ENCODE results near the gene RRP1B. TPM values are rescaled to one million over a fixed set of nuclear protein-coding genes. Genes with fewer than 3 reads are reported as not detected.

The RRP1B gene
- total RNA-seq, 6 experiments from 2014 or later, result 8.0 to 17.0 (median 9.8) TPM

GRCh38 chr21:43618940-43619339 lies 40.4 kb upstream of the RRP1B start:
- Histone ChIP-seq H3K27ac (no peak overlapping the region), H3K4me3 (no peak overlapping the region), H3K9me3 (no peaks in the 10 kb centered on the region), H3K27me3 (no peaks in the 10 kb centered on the region), H3K36me3 (no peaks in the 10 kb centered on the region), H3K4me1 (no peaks in the 10 kb centered on the region)
- 96% methylated on average over 3 of the region's 4 CpGs for whole genome bisulfite sequencing (ENCODE audit: insufficient coverage, low coverage, low lambda C conversion rate, missing lambda C conversion rate)
- intact Hi-C loops (cut with DNase I), result no loop called here
- DNase-seq (no peak), ATAC-seq (no peak)
- no peak for TF ChIP-seq POLR2A (IDR thresholded peaks at IDR 0.05)
- no peak for TF ChIP-seq CTCF (IDR thresholded peaks at IDR 0.05)

GRCh38 chr21:43619344-43619743 lies 40.0 kb upstream of the RRP1B start:
- Histone ChIP-seq H3K4me1 (no peaks in the 10 kb centered on the region), H3K9me3 (no peaks in the 10 kb centered on the region), H3K36me3 (no peaks in the 10 kb centered on the region), H3K27me3 (no peaks in the 10 kb centered on the region), H3K27ac (no peak overlapping the region), H3K4me3 (no peak overlapping the region)
- TF ChIP-seq POLR2A (IDR thresholded peaks at IDR 0.05) (no peak), CTCF (IDR thresholded peaks at IDR 0.05) (no peak)
- intact Hi-C loops (cut with DNase I), result no loop called here
- 89% methylated on average over 3 of the region's 4 CpGs for WGBS (ENCODE audit: insufficient coverage, low coverage, low lambda C conversion rate, missing lambda C conversion rate)
- ATAC-seq (no peak), DNase-seq (no peak)

GRCh38 chr21:43619856-43620255 lies 39.5 kb upstream of the RRP1B start:
- Histone ChIP-seq H3K4me1 (no peaks in the 10 kb centered on the region), H3K36me3 (no peaks in the 10 kb centered on the region), H3K27me3 (no peaks in the 10 kb centered on the region), H3K4me3 (no peak overlapping the region), H3K27ac (no peak overlapping the region), H3K9me3 (no peaks in the 10 kb centered on the region)
- intact Hi-C loops (cut with DNase I), result no loop called here
- DNase-seq (no peak), ATAC-seq (no peak)
- TF ChIP-seq CTCF (IDR thresholded peaks at IDR 0.05), result peak in 2 of 4 donors; percentile 9 to 12
- no peak for TF ChIP-seq POLR2A (IDR thresholded peaks at IDR 0.05)
- WGBS (ENCODE audit: insufficient coverage, low coverage, low lambda C conversion rate, missing lambda C conversion rate), result 79% methylated on average over 4 of the region's 4 CpGs

GRCh38 chr21:43622796-43623195 lies 36.6 kb upstream of the RRP1B start:
- no peaks in the 10 kb centered on the region for H3K27me3 ChIP-seq
- no peaks in the 10 kb centered on the region for H3K4me1 ChIP-seq
- DNase-seq, result no peak
- H3K36me3 ChIP-seq, result no peaks in the 10 kb centered on the region
- intact Hi-C loops (cut with DNase I), result no loop called here
- no peak for ATAC-seq
- no peak for TF ChIP-seq CTCF (IDR thresholded peaks at IDR 0.05)
- TF ChIP-seq POLR2A (IDR thresholded peaks at IDR 0.05), result no peak
- WGBS (ENCODE audit: insufficient coverage, low coverage, low lambda C conversion rate, missing lambda C conversion rate), result 66% methylated on average over 2 of the region's 2 CpGs
- no peak overlapping the region for H3K4me3 ChIP-seq
- no peaks in the 10 kb centered on the region for H3K9me3 ChIP-seq
- no peak overlapping the region for H3K27ac ChIP-seq

GRCh38 chr21:43623588-43623987 lies 35.8 kb upstream of the RRP1B start:
- H3K27me3 ChIP-seq, result no peaks in the 10 kb centered on the region
- intact Hi-C loops (cut with DNase I), result no loop called here
- no peaks in the 10 kb centered on the region for H3K4me1 ChIP-seq
- TF ChIP-seq POLR2A (IDR thresholded peaks at IDR 0.05), result no peak
- no peak for TF ChIP-seq CTCF (IDR thresholded peaks at IDR 0.05)
- no peak overlapping the region for H3K4me3 ChIP-seq
- no peak for ATAC-seq
- H3K9me3 ChIP-seq, result no peaks in the 10 kb centered on the region
- no peaks in the 10 kb centered on the region for H3K36me3 ChIP-seq
- no peak overlapping the region for H3K27ac ChIP-seq
- WGBS (ENCODE audit: insufficient coverage, low coverage, low lambda C conversion rate, missing lambda C conversion rate), result 89% methylated on average over 2 of the region's 2 CpGs
- no peak for DNase-seq

Measured in right lobe of liver (tissue), 6 donors.